NCI-H128 (cell line): Measurements from ENCODE around the gene PTBP1.

Experiments
- DNase-seq: peaks from one replicate; lab custom pipeline; 2025; ENCODE audit not compliant: unreplicated experiment; lab: John Stamatoyannopoulos, UW

The PTBP1 gene

DNA sequence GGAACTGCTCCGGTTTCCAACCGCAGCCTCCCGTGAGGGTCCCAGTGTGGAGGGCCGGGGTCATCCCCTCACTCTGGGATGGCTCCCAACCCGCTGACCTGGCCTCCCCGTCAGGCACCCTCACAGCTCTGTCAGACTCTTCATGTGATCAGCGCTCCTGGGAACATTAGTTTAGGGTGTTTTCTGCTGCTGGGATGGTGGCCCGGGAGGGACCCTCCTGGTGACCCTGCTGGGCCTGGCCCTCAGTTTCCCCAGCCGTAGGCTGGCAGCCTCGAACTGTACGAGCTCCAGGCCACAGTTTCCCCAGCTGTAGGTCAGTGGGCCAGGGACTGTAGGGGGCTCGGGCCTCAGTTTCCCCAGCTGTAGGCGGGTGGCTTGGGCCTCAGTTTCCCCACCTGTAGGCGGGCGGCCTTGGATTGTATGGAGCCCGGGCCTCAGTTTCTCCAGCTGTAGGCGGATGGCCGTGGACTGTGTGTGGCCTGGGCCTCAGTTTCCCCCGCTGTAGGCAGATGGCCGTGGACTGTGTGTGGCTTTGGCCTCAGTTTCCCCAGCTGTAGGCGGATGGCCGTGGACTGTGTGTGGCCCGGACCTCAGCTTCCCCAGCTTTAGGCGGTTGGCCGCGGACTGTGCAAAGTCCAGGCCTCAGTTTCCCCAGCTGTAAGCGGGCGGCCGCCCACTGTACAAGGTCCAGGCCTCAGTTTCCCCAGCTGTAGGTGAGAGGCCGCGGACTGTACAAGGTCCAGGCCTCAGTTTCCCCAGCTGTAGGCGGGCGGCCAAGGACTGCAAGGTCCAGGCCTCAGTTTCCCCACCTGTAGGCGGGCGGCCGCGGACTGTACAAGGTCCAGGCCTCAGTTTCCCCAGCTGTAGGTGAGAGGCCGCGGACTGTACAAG is 1.3 kb upstream of the PTBP1 start:
- no peak for DNase-seq

DNA sequence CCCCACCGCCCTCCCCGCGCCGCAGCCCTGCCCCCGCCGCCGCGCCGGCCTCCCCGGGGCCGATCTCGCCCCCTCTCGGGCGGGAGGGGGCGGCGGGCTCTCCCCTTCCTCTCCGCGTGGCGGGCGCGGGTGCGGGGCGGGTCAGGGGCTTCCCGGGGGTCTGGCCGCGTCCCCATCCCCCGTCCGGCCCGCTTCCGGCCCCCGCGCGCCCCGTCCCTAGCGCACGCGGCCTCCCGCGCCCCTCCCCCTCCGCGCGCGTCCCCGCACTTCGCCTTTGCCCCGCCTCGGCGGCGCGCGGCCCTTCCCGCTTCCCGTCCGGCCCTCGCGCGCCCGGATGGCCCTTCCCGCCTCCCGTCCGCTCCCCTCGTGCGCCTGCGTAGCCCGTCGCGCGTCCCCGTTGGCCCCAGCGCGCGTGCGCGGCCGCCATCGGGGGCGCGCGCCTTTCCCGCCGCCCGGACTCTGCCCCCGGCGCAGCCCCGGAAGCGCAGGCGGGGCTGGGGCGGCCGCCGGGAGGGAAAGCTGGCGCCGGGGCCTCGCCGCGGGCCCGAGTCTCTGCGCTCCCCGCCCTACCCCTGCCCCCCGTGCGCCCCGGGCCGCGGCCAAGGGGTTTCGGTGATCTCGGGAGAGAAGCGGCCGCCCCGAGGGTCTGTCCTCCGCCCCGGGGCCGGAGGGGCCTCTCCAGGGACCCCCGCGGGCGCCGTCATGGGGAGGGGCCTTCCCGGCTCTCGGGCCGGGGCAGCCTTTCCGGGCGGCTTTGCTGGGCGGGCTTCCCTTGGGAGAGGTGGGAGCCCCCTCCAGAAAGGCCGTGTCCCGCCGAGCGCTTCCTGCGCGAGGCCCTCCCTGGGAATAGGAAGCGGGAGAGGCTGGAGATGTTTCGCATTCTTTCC is 519 bp downstream of the PTBP1 start:
- peak; percentile 75 for DNase-seq

DNA sequence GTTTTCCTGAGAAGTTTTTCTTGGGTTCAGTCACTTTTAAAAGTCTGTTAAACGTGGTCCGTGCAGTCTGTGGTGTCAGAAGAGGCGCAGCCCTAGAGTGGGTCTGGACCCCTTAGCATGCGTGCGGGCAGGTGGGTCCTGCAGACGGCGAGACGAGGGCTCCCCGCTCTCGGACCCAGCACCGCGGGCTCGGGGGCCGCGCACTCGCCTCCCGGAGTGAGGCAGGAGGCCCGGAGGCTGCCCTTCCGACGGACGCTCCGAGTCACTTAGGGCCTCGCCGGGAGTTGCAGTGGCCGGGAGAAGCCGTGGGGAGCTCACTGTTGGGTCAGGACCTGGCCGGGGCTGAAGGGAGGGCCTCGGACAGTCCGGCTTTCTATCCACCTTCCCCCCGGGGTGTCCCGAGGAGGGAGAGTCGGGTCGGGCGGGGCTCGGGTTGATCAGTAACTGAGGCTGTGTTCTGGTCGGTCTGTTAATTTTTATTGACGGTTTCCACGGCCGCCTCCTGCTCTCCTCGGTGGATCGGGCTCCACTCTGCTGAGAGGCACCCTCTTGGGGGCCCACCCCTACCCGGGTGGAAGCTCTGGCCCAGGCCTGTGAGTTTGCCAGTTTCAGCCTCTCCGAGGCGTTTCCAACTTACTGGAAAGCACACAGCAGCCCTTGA is 1.3 kb downstream of the PTBP1 start:
- no peak for DNase-seq

DNA sequence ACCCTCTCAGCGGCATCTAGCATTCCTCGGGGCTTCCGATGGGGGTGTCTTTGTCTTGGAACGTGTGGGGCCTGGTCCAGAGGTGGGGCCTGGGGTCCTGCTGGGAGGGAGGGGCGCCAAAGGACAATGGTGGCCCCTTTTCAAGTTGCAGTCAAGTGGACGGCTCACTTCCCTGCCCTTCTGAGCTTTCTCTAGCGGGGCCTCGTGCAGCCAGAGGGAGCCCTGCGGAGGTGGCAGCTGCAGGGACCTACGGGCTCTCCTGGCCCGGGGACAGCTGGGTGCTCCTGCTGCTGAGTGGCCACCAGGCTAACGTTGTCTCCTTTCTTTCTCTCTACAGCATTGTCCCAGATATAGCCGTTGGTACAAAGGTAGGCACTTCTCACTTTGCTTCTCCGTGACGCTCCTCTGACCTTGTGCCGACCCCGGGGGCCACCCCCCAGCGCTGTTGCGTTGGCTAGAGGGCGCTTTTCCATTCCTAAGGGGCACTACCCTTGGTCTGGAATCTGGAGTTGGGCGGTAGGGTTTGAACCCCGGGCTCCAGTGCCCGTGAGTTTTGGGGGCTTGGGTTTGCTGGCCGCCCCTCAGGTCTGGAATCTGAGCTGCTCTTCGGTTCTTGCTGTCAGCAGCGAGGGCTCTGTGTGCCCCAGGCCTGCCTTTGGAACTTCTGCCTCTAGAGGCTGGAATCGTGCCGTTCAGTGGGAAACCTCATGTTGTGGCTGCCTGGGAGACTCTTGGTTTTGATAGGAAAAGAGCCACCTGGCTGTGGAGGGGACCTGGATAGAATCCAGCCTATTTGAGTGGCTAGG is 2.0 kb downstream of the PTBP1 start:
- DNase-seq, result peak; percentile 12

DNA sequence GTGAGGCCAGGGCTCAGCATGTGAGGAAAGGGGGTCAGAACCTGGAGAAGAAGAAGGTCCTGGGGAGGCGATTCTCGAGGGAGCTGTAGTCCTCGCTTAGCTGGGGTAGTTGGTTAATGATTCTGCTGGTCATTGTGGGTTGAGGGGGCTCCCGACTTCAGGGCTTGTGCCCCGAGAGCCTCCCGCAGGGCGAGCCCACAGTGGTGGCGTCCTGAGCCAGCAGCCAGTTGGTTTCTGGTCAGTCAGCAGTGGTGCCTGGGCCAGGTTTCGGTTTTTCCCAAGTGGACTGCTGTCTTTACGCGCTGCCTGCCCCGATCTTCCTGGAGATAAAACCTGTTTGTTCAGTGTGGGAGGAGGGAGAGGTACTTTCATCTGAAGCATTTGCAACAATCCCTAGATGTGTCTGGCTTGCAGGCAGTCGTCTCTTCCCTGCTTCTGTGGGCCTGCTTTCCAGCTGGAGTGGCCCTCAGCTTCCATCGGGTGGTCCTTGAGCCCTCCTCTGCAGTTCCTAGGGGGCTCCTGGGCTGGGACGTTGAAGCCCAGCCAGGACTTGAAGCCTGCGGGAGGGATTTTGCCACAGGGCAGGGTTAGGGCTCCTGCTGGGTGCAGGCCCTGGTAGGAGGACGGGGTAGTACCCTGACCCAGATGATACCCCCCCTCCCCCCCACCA is 3.2 kb downstream of the PTBP1 start:
- DNase-seq, result no peak

DNA sequence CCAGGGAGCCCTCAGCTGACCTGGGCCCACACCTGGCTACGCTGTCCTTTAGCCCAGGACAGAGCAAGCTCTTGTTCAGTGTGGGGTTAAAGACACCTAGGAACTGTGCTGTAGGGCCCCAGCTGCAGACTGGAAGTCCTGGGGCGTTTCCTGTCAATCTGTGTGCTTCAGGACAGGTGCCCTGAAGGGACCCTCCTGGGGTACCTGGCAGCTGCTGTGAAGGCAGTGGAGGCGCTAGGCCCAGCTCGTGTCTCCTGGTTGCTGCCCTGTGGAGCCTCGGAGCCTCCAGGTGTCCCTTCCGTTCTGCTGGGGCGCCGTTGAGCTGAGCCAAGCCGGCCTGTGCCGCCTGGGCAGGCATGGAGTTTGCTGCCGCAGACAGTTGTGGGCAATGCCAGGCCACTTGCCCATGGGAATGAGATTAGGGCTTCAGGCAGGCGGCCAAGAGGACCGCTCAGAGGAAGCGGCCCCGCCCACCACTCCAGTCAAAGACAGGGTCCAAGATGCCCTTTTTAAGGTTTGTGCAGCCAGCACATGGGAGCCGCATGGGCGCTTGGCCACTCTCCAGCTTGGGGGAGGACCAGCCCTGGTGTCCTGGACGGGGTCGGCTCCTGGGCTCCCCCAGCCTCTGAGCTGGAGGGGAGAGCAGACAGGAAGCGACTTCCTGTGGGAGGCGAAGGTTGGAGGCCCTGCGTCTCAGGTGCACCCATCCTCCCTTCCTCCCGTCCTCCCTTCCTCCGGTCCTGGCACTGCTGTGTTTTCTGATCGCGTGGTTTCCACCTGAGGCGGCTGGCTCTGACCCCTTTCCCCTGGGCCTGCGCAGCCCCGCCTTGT is 4.0 kb downstream of the PTBP1 start:
- no peak for DNase-seq

DNA sequence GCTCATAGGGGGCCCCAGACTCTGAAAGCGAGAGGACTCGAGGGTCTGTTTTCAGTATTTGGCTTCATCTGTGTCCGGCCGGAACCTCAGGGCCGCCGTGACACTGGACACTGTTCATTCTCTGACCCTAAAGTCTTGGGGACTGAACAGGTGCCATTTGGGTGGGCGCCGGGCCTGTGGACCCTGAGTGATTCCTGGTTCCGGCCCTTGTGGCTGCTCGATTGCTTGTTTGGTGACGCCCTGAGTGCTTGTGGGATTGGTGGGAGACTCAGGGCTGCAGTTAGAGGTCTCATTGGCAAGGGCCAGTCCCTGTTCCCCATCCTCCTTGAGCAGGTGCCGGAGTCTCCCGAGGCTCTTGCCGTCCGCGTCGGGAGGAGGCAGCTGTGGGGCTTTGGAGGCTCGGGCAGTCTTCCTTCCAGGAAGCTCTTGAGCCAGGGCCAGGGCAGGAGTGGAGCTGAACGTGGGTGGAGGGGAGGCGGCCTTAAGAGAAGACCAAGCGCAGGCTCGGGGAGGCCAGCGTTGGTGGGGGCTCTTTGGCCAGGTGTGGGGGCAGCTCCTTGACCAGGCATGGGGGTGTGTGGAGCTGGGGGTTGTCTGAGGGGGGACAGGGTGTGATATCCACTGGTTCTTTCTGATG is 4.7 kb downstream of the PTBP1 start:
- DNase-seq, result no peak

DNA sequence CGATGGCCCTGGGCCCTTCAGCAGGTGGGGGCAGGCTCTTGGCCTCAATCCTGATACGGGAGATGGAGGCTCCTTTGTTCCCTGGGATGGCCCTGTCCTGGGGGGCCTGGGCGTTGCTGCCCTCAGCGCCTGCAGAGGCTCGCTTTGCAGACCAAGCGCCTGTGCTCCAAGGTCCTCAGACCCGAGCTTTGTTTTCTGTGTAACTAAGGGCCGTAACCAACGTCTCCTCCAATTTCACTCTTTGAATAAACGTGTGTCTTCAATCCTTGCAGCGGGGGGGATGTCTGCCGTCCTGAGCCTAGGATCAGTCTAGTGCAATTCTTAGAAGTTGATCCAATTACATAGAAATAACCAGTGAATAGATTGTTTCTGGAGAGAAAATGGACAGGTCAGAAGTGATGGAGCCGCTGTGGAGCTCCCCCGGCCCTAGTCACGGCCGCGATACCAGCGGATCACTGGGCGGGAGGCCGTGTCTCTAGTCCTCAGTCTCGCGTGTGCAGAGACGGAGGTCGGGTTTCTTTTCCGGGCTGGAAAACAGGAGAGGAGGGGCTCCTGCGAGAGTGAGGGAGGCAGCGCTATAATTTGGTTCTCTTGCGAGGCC is 5.3 kb downstream of the PTBP1 start:
- peak; percentile 14 for DNase-seq

DNA sequence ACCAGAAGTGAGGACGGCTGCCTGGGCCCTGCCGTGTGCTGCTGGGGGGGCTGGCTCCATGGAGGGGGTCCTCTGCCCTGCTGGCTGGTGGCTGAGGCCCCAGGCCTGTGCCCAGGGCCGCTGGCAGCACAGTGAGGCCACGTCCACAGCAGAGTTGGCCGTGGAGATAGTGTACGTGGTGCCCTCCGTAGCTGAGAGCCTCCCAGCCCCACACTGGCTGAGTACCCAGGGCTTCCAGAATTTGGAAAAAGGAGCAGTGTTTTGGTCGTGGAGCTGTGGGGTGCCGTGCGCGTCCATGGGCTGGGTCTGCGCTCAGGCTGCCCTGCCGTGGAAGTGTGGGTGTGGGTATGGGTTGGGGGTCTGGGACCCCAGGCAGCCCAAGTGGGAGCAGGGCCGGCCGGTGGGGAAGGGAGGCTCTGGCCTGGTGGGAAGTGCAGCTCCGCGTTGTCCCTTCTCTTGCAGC is 5.9 kb downstream of the PTBP1 start:
- DNase-seq, result no peak

DNA sequence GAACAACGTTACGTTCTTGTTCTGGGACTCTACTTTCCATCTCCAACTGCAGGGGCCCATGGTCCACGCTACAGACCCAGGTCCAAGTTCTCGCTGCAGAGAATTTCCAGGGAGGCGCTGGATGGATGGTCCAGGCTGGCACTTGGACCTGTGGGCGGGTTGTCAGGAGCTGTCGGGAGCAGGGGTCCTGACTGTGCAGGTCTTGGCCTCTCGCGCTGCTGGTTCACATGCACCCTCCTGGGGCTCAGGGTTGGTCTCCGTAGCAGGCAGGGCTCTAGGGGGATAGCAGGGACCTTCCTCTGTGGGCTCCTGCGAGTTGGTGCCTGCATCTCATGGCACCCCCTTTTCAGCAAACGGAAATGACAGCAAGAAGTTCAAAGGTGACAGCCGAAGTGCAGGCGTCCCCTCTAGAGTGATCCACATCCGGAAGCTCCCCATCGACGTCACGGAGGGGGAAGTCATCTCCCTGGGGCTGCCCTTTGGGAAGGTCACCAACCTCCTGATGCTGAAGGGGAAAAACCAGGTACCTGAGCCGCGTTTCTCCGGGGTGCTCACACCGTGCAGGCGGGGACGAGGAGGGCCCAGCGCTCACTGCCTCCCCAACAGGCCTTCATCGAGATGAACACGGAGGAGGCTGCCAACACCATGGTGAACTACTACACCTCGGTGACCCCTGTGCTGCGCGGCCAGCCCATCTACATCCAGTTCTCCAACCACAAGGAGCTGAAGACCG is 6.6 kb downstream of the PTBP1 start:
- no peak for DNase-seq

DNA sequence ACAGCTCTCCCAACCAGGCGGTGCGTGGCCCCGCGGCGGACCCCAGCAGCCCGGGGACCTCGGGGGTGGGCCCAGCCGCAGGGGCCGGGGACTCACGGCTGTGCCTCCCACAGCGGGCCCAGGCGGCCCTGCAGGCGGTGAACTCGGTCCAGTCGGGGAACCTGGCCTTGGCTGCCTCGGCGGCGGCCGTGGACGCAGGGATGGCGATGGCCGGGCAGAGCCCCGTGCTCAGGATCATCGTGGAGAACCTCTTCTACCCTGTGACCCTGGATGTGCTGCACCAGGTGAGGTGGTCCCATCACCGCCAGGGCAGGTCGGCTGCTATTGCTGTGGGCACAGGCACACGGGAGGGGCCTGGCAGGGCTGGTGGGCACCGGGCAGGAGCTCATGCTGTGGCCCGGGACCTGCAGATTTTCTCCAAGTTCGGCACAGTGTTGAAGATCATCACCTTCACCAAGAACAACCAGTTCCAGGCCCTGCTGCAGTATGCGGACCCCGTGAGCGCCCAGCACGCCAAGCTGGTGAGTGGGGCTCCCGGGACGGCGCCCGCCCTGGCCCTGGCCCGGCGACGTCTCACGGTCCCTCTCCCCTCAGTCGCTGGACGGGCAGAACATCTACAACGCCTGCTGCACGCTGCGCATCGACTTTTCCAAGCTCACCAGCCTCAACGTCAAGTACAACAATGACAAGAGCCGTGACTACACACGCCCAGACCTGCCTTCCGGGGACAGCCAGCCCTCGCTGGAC is 7.3 kb downstream of the PTBP1 start:
- no peak for DNase-seq

DNA sequence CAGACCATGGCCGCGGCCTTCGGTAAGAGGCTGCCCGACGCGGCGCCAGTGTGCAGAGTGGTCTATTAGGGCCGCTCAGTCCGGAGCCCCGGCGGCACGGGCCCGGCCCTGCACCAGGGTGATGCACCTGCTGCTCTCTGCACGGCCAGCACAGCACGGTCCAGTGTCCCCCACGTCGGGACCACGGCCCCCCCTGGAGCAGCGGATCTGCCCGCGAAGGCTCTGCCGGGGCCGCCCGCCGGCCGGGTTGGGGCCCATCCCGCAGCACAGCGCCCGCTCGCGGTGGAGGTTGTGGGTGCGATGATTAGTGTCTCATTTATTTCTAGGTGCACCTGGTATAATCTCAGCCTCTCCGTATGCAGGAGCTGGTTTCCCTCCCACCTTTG is 7.9 kb downstream of the PTBP1 start:
- no peak for DNase-seq

DNA sequence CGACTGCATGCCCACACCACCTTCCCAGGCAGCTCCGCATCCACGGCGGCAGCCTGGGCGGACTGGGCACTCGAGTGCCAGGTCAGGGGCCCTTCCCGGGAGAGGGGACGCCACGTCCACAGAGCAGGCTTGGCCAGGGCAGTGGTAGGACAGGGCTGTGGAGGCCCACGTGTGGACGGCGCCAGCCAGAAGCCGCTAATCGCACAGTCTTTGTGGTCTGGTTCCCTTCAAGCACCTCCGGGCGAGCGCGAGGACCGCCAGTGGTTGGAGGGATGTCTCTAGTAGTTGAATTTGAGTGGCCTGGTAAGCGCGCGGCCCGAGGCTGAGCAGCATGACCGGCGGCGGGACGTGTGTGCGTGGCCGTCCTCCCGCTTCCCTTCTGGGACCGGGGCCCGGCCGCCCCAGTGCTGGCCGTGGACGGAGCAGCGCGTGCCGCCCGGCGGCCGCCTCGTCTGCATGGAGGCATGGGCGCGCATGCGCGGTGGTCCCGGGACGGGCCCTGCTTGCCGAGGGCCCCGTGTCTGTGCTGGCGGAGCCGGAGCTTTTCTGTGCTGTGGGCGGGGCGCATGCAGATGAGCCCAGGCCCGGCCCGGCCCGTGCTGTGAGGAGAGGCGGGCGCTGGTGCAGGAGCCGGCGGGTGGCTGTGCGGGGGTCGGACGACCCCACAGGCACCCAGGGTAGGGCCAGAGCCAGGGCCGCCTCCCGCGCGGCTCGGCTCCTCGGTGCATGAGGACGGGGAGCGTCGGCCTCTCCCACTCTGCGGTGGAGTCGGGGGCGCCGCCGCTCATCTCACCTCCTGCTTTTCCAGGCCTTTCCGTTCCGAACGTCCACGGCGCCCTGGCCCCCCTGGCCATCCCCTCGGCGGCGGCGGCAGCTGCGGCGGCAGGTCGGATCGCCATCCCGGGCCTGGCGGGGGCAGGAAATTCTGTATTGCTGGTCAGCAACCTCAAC is 8.6 kb downstream of the PTBP1 start:
- DNase-seq, result no peak

DNA sequence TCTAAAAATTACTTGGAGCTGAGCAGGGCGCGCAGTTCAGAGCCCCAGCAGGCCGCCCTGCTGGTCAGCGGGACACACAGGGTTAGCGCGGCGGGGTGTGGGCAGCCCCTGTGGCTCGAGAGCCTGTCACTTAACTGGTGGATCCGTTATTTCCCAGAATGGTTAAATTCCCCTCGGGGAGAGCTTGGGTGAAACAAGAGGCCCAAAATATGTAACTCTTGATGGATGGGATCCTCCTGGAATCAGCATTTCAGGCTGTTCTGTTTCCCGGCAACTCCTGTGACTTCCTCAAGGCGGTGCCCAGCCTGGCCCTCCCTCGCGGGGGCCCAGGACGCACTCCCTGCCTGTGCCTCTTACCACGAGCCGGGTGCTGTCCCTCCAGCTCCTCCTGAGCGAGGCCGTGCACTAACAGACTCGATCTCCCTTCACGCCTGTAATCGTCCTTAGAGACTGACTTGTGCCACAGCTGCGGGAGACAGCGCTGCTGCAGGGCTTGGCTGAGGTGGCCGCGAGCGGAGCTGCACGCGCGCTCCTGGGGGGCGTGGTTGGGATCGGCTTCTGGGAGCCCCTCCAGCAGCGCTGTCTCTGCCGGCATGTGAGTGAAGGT is 9.7 kb downstream of the PTBP1 start:
- DNase-seq, result no peak

DNA sequence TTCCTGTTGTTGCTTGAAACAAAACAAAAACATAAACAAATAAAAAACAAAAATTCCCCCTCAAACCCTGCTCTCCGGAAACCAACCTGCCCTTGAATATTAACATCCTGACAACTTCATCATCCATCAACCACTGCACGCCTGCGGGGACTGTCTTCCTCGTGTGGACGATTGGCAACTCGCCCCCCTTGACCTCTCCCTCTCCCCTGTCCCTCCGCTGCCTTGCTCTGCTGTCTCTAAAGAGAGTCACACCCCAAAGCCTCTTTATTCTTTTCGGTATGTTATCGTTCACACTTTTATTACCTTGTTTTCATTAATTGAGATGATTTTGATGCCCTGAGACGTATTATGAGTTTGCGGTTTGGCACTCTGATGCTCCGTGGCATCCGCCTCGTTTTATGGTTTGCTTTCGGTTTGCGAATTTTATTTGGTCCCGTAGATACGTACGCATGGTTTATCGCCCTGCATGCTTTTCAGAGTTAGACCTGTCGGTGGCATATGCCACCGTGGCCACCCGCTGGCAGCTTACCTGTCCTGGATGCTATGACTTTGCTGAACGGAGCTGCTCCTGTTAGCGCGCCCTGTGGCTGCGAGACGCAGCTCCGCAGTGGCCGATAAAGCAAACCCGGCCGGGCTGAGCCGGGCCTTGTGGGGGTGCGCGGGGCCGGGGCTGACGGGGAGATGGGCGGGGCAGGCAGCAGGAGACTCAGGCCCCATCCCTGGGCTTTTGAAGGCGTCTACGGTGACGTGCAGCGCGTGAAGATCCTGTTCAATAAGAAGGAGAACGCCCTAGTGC is 10.6 kb downstream of the PTBP1 start:
- DNase-seq, result no peak
